DND-41 (cell line): ENCODE measurements around the gene MAB21L3.

Experiments
- ATAC-seq: fragments of 200-7000 bp; cut with Tn5 transposase; 3 replicates; pipeline ENCODE4 v1.9.1; 2021; ENCODE audit warnings: low read depth; ENCODE audit not compliant: insufficient read depth
- DNase-seq: peaks from one replicate; pipeline ENCODE4 v3.0.0-alpha.2; 2020
- H2AFZ ChIP-seq: 2 replicates; pipeline ENCODE4 v1.6.0; 2012; ENCODE audit warnings: low read depth, low read length
- H3K27ac ChIP-seq: 2 replicates; pipeline ENCODE4 v1.5.1; 2012; ENCODE audit warnings: low read length, inconsistent platforms
- H3K27me3 ChIP-seq: fragments of 200-600 bp; sonication (generic); 2 replicates; pipeline ENCODE4 v1.6.0; 2012; ENCODE audit warnings: low read length, mild to moderate bottlenecking, inconsistent platforms; ENCODE audit not compliant: insufficient read depth, poor library complexity
- H3K36me3 ChIP-seq: 2 replicates; pipeline ENCODE4 v1.5.1; 2012; ENCODE audit warnings: low read length, inconsistent platforms; ENCODE audit not compliant: insufficient read depth
- H3K4me1 ChIP-seq: 2 replicates; pipeline ENCODE4 v1.5.1; 2012; ENCODE audit warnings: mild to moderate bottlenecking, low read length; ENCODE audit not compliant: insufficient read depth
- H3K4me2 ChIP-seq: 2 replicates; pipeline ENCODE4 v1.6.0; 2012; ENCODE audit warnings: mild to moderate bottlenecking, moderate library complexity, low read length, inconsistent platforms; ENCODE audit not compliant: insufficient read depth
- H3K4me3 ChIP-seq, 2 experiments: fragments of 200-600 bp in 1 of 2; shearing (Covaris generic) in 1 of 2; 2 replicates each; pipeline ENCODE4 v1.5.1; 2012 to 2016; ENCODE audit warnings: inconsistent platforms in 2 of 2, low read length in 2 of 2, mild to moderate bottlenecking in 2 of 2, low read depth in 1 of 2, moderate library complexity in 1 of 2
- H3K79me2 ChIP-seq: 2 replicates; pipeline ENCODE4 v1.6.0; 2012; ENCODE audit warnings: low read length, inconsistent platforms; ENCODE audit not compliant: insufficient read depth
- H3K9ac ChIP-seq: 2 replicates; pipeline ENCODE4 v1.6.0; 2012; ENCODE audit warnings: low read depth, mild to moderate bottlenecking, inconsistent platforms, low read length, moderate library complexity
- H3K9me3 ChIP-seq: 2 replicates; pipeline ENCODE4 v1.5.1; 2012; ENCODE audit warnings: low read length, moderate library complexity, mild to moderate bottlenecking, inconsistent platforms; ENCODE audit not compliant: insufficient read depth, severe bottlenecking
- H4K20me1 ChIP-seq: 2 replicates; pipeline ENCODE4 v1.6.0; 2012; ENCODE audit warnings: low read length; ENCODE audit not compliant: insufficient read depth
- EZH2 ChIP-seq: IDR thresholded peaks from 3 replicates; pipeline ENCODE4 v1.6.1; 2012; ENCODE audit warnings: borderline replicate concordance, low read depth, mild to moderate bottlenecking, moderate library complexity, low read length, inconsistent platforms; ENCODE audit not compliant: severe bottlenecking
- TF ChIP-seq, protein P1 (sequence below): IDR thresholded peaks from 2 replicates; pipeline ENCODE4 v1.5.1; 2012; ENCODE audit warnings: borderline replicate concordance, low read length, moderate library complexity, mild to moderate bottlenecking; ENCODE audit not compliant: poor library complexity, severe bottlenecking; ENCODE audit errors: extremely low read depth

The MAB21L3 gene

DNA sequence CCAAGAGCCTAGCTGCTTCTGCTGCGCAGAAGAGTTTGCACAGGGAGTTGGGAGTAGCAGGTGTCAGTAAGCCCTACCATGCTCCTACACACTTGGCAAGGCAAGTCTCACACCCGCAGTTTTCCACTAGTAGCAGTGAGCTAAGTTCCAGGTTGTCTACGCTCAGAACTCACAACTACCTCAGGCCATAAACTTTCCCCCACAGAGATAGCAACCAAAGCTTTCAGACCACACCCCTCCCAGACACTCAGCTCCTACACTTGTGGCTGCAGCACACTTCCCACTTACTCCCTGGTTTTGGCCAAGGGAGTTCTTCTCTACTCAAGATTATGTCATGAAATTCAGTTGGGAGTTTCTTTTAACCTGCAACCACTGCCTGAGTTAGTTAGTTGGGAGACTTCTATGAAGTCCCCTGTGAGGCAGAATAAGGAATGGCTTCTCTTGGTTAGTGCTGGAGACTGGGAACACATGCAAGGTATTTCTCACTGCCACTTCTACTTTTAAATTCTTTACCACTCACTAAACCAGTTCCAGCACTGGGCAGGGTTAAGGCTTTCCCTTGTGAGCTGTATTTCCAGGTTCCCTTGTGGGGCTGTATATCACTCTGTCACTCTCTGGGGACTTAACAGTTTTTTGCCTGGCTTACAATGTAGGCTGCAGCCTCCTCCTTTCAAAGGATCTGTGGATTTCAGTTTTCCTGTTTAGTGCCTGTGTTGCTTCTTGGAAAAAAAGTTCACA lies 18.3 kb upstream of the MAB21L3 start:
- ATAC-seq: no peak
- Histone ChIP-seq H3K36me3 (no peaks in the 10 kb centered on the region), H2AFZ (no peak overlapping the region), H3K4me2 (no peak overlapping the region), H3K9ac (no peak overlapping the region), H3K79me2 (no peaks in the 10 kb centered on the region), H3K27me3 (no peaks in the 10 kb centered on the region), H3K27ac (no peak overlapping the region), H3K4me3 (no peak overlapping the region), H3K4me1 (no peaks in the 10 kb centered on the region), H4K20me1 (no peaks in the 10 kb centered on the region), H3K9me3 (peaks cover 15% of the 10 kb centered on the region)
- TF ChIP-seq, protein P1, sequence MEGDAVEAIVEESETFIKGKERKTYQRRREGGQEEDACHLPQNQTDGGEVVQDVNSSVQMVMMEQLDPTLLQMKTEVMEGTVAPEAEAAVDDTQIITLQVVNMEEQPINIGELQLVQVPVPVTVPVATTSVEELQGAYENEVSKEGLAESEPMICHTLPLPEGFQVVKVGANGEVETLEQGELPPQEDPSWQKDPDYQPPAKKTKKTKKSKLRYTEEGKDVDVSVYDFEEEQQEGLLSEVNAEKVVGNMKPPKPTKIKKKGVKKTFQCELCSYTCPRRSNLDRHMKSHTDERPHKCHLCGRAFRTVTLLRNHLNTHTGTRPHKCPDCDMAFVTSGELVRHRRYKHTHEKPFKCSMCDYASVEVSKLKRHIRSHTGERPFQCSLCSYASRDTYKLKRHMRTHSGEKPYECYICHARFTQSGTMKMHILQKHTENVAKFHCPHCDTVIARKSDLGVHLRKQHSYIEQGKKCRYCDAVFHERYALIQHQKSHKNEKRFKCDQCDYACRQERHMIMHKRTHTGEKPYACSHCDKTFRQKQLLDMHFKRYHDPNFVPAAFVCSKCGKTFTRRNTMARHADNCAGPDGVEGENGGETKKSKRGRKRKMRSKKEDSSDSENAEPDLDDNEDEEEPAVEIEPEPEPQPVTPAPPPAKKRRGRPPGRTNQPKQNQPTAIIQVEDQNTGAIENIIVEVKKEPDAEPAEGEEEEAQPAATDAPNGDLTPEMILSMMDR: no peak
- TF ChIP-seq EZH2: no peak
- no peak for DNase-seq

DNA sequence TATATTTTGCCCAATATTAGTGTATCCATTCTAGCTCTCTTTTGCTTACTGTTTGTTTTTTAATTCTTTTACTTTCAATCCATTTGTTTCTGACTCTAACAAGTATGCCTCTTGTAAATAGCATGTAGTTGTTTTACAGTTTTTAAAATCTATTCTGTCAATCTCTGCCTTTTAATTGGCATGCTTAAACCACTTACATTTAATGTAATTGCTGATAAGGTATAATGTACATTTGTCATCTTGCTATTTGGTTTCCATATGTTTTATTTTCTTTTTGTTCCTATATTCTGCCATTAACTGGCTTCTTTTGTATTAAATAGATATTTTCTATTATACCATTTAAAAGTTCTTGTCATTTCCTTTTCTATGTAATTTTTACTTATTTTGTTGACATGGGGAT lies 16.2 kb upstream of the MAB21L3 start:
- Histone ChIP-seq H2AFZ (no peak overlapping the region), H3K79me2 (no peaks in the 10 kb centered on the region), H3K4me3 (no peak overlapping the region), H3K9ac (no peak overlapping the region), H3K9me3 (peaks cover 11% of the 10 kb centered on the region), H4K20me1 (no peaks in the 10 kb centered on the region), H3K4me2 (no peak overlapping the region), H3K4me1 (no peaks in the 10 kb centered on the region), H3K36me3 (no peaks in the 10 kb centered on the region), H3K27ac (no peak overlapping the region), H3K27me3 (no peaks in the 10 kb centered on the region)
- no peak for DNase-seq
- ATAC-seq: no peak
- TF ChIP-seq EZH2: no peak
- TF ChIP-seq, protein P1: no peak

GRCh38 chr1:116096013-116096618 lies 15.1 kb upstream of the MAB21L3 start:
- no peaks in the 10 kb centered on the region for H3K79me2 ChIP-seq
- no peak for DNase-seq

More at GRCh38 chr1:116096013-116096618, 15.1 kb upstream of the MAB21L3 start:
- TF ChIP-seq, protein P1: no peak
- TF ChIP-seq EZH2: no peak
- Histone ChIP-seq H3K4me3 (no peak overlapping the region), H3K27me3 (no peaks in the 10 kb centered on the region), H3K9me3 (peaks cover 7% of the 10 kb centered on the region), H3K4me1 (no peaks in the 10 kb centered on the region), H3K36me3 (no peaks in the 10 kb centered on the region), H3K27ac (no peak overlapping the region), H3K4me2 (no peak overlapping the region), H2AFZ (no peak overlapping the region), H3K9ac (no peak overlapping the region), H4K20me1 (no peaks in the 10 kb centered on the region)
- no peak for ATAC-seq
